ENCODE results near the gene CAPZA2.

DNA sequence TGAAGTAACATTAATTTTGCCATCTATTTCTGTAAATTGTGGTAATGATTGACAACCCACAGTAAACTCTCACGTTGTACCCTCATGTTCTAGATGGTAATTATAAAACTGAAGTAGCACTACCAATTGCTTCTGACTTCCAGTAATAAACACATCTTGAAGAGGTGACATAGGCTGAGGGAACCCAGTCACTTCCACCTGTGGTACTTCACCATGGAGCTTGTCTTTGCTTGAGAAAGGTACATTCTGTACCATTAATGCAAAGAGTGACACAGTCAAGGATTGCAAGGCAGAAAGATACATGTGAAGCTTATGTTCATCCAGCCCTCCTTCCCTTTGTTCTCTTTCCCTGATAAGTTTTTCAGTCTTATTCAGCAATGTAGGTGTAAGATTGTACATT, 11.2 kb downstream of the CAPZA2 start:
- TF ChIP-seq, protein P1, sequence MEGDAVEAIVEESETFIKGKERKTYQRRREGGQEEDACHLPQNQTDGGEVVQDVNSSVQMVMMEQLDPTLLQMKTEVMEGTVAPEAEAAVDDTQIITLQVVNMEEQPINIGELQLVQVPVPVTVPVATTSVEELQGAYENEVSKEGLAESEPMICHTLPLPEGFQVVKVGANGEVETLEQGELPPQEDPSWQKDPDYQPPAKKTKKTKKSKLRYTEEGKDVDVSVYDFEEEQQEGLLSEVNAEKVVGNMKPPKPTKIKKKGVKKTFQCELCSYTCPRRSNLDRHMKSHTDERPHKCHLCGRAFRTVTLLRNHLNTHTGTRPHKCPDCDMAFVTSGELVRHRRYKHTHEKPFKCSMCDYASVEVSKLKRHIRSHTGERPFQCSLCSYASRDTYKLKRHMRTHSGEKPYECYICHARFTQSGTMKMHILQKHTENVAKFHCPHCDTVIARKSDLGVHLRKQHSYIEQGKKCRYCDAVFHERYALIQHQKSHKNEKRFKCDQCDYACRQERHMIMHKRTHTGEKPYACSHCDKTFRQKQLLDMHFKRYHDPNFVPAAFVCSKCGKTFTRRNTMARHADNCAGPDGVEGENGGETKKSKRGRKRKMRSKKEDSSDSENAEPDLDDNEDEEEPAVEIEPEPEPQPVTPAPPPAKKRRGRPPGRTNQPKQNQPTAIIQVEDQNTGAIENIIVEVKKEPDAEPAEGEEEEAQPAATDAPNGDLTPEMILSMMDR (IDR thresholded peaks at IDR 0.05; ENCODE audit: low read length) = no peak
- TF ChIP-seq EZH2 (IDR thresholded peaks at IDR 0.05; ENCODE audit: borderline replicate concordance, low read length) = no peak
